ENCODE measurements around the gene NCS1. TPM values are rescaled to one million over a fixed set of nuclear protein-coding genes. Genes with fewer than 3 reads are reported as not detected.

The NCS1 gene
- total RNA-seq, 2 donors from 2014 or later, result 4.5 to 26.1 TPM

GRCh38 chr9:130226112-130226511 is 53.9 kb downstream of the NCS1 start:
- H3K4me3 ChIP-seq, result no peak overlapping the region
- TF ChIP-seq, protein P1, sequence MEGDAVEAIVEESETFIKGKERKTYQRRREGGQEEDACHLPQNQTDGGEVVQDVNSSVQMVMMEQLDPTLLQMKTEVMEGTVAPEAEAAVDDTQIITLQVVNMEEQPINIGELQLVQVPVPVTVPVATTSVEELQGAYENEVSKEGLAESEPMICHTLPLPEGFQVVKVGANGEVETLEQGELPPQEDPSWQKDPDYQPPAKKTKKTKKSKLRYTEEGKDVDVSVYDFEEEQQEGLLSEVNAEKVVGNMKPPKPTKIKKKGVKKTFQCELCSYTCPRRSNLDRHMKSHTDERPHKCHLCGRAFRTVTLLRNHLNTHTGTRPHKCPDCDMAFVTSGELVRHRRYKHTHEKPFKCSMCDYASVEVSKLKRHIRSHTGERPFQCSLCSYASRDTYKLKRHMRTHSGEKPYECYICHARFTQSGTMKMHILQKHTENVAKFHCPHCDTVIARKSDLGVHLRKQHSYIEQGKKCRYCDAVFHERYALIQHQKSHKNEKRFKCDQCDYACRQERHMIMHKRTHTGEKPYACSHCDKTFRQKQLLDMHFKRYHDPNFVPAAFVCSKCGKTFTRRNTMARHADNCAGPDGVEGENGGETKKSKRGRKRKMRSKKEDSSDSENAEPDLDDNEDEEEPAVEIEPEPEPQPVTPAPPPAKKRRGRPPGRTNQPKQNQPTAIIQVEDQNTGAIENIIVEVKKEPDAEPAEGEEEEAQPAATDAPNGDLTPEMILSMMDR (IDR thresholded peaks at IDR 0.05), result no peak
- H3K27ac ChIP-seq, result no peak overlapping the region
- H3K27me3 ChIP-seq, result no peaks in the 10 kb centered on the region
- peaks cover 7 to 16% of the 10 kb centered on the region in 2 donors for H3K9me3 ChIP-seq
- no peaks in the 10 kb centered on the region for H3K4me1 ChIP-seq
- no peaks in the 10 kb centered on the region for H3K36me3 ChIP-seq
- no peak for DNase-seq (ENCODE audit: low spot score)

- TF ChIP-seq, protein P1 (IDR thresholded peaks at IDR 0.05), result no peak
Measured at GRCh38 chr9:130227833-130228232, 55.6 kb downstream of the NCS1 start.

GRCh38 chr9:130229759-130230158 is 57.6 kb downstream of the NCS1 start:
- H3K36me3 ChIP-seq, result no peaks in the 10 kb centered on the region
- no peak overlapping the region for H3K27ac ChIP-seq

More at GRCh38 chr9:130227833-130228232, 55.6 kb downstream of the NCS1 start:
- Histone ChIP-seq H3K9me3 (peaks cover 7 to 16% of the 10 kb centered on the region in 2 donors), H3K27me3 (no peaks in the 10 kb centered on the region), H3K36me3 (no peaks in the 10 kb centered on the region), H3K4me3 (no peak overlapping the region), H3K27ac (no peak overlapping the region), H3K4me1 (no peaks in the 10 kb centered on the region)
- no peak for DNase-seq (ENCODE audit: low spot score)

DNA sequence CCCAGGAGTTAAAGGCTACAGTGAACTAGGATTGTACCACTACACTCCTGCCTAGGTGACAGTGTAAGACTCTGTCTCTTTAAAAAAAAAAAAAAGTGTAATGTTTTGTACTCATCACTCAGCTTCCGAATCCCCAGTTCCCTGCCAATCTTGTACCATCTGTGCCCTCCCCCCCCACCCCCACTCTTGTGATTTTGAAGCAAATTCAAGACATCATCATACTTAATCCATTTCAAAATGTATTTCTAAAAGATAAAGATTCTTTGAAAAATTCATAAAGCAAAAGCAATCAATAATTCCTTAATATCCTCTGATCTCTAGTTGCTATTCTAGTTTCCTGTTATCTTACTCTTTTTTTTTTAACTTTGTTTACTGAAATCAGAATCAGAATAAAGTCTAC is 58.4 kb downstream of the NCS1 start:
- Histone ChIP-seq H3K9me3 (peaks cover 7 to 16% of the 10 kb centered on the region in 2 donors), H3K27me3 (no peaks in the 10 kb centered on the region), H3K4me3 (no peak overlapping the region), H3K27ac (no peak overlapping the region), H3K36me3 (no peaks in the 10 kb centered on the region), H3K4me1 (no peaks in the 10 kb centered on the region)
- TF ChIP-seq, protein P1 (IDR thresholded peaks at IDR 0.05), result no peak
- no peak for DNase-seq (ENCODE audit: low spot score)

More at GRCh38 chr9:130229759-130230158, 57.6 kb downstream of the NCS1 start:
- no peak for DNase-seq (ENCODE audit: low spot score)
- Histone ChIP-seq H3K4me3 (no peak overlapping the region), H3K9me3 (peaks cover 7 to 16% of the 10 kb centered on the region in 2 donors), H3K4me1 (no peaks in the 10 kb centered on the region), H3K27me3 (no peaks in the 10 kb centered on the region)
- TF ChIP-seq, protein P1 (IDR thresholded peaks at IDR 0.05), result no peak

GRCh38 chr9:130232899-130233586 is 60.8 kb downstream of the NCS1 start:
- Histone ChIP-seq H3K4me3 (no peak overlapping the region), H3K4me1 (no peaks in the 10 kb centered on the region), H3K36me3 (no peaks in the 10 kb centered on the region), H3K27me3 (no peaks in the 10 kb centered on the region), H3K9me3 (peaks cover under 1 to 4% of the 10 kb centered on the region in 2 donors), H3K27ac (no peak overlapping the region)
- TF ChIP-seq, protein P1 (IDR thresholded peaks at IDR 0.05), result no peak
- no peak for DNase-seq (ENCODE audit: low spot score)

DNA sequence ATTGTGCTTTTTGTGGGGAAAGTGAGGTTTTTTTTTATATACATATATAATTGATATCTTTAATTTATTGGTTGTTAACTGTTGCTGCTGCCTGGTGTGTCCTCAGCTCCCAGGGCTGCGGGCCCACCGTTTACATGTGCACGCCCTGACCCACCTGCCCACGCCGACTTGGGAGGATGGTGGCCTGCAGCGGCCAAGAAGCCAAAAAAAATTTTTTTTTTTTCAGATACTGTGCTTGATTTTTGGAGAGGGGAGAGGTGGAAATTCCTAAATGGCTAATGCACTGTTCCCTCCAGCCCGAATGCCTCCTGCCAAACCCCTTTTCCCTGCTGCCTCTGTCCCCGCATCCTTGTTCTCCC is 61.4 kb downstream of the NCS1 start:
- Histone ChIP-seq H3K36me3 (no peaks in the 10 kb centered on the region), H3K4me1 (no peaks in the 10 kb centered on the region), H3K27ac (no peak overlapping the region), H3K9me3 (no peaks in the 10 kb centered on the region), H3K27me3 (no peaks in the 10 kb centered on the region), H3K4me3 (no peak overlapping the region)
- TF ChIP-seq, protein P1 (IDR thresholded peaks at IDR 0.05), result no peak
- no peak for DNase-seq (ENCODE audit: low spot score)

Data from right atrium auricular region (tissue), 2 donors.